ENCODE results near the gene KRTAP10-4.

- TF ChIP-seq, protein P1, sequence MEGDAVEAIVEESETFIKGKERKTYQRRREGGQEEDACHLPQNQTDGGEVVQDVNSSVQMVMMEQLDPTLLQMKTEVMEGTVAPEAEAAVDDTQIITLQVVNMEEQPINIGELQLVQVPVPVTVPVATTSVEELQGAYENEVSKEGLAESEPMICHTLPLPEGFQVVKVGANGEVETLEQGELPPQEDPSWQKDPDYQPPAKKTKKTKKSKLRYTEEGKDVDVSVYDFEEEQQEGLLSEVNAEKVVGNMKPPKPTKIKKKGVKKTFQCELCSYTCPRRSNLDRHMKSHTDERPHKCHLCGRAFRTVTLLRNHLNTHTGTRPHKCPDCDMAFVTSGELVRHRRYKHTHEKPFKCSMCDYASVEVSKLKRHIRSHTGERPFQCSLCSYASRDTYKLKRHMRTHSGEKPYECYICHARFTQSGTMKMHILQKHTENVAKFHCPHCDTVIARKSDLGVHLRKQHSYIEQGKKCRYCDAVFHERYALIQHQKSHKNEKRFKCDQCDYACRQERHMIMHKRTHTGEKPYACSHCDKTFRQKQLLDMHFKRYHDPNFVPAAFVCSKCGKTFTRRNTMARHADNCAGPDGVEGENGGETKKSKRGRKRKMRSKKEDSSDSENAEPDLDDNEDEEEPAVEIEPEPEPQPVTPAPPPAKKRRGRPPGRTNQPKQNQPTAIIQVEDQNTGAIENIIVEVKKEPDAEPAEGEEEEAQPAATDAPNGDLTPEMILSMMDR (conservative IDR thresholded peaks at IDR 0.05), result no peak
- TF ChIP-seq ZFX (IDR thresholded peaks at IDR 0.05), result no peak
Observed at GRCh38 chr21:44530221-44530902, 43.2 kb upstream of the KRTAP10-4 start.
